Measurements from ENCODE around the gene APOBEC2. TPM values are rescaled to one million over a fixed set of nuclear protein-coding genes. Genes with fewer than 3 reads are reported as not detected.

Gene APOBEC2
- total RNA-seq, 2 experiments from 2014 or later = not detected

GRCh38 chr6:41097467-41098090, 44.6 kb downstream of the APOBEC2 start:
- no peak for DNase-seq (ENCODE audit: low spot score)
- intact Hi-C loops (cut with micrococcal nuclease; ENCODE audit: unreplicated experiment) = no loop called here
- Histone ChIP-seq H3K36me3 (ENCODE audit: insufficient read depth, low read length) (peaks cover 95% of the 10 kb centered on the region), H3K4me1 (ENCODE audit: insufficient read depth, low read length, poor library complexity, severe bottlenecking) (no peaks in the 10 kb centered on the region), H3K9me3 (ENCODE audit: low read length) (no peaks in the 10 kb centered on the region), H3K9me2 (ENCODE audit: insufficient read depth, low read length) (no peaks in the 10 kb centered on the region), H3K79me2 (ENCODE audit: insufficient read depth, low read depth, low read length) (no peaks in the 10 kb centered on the region), H3K4me2 (ENCODE audit: low read length) (no peak overlapping the region), H3K27ac (ENCODE audit: low read depth, low read length, poor library complexity, severe bottlenecking) (no peak overlapping the region), H2AFZ (ENCODE audit: low read length) (no peak overlapping the region), H3K4me3 (ENCODE audit: low read depth, low read length, poor library complexity, severe bottlenecking) (no peak overlapping the region), H4K20me1 (ENCODE audit: insufficient read depth, low read length) (peaks cover 3% of the 10 kb centered on the region)
- POLR2A ChIA-PET = no interaction called here
- CTCF ChIA-PET (ENCODE audit: unreplicated experiment) = no interaction called here
- no TSS peak for BruUV-seq (replicated peaks)
- TF ChIP-seq CTCF (conservative IDR thresholded peaks at IDR 0.05; ENCODE audit: low read length) (no peak), EZH2phosphoT487 (IDR thresholded peaks at IDR 0.05; ENCODE audit: borderline replicate concordance, low read depth, low read length) (no peak)

GRCh38 chr6:41098366-41098765, 45.4 kb downstream of the APOBEC2 start:
- Histone ChIP-seq H3K36me3 (ENCODE audit: insufficient read depth, low read length) (peaks cover 87% of the 10 kb centered on the region), H3K9me2 (ENCODE audit: insufficient read depth, low read length) (no peaks in the 10 kb centered on the region), H3K4me1 (ENCODE audit: insufficient read depth, low read length, poor library complexity, severe bottlenecking) (no peaks in the 10 kb centered on the region), H3K4me2 (ENCODE audit: low read length) (no peak overlapping the region), H3K4me3 (ENCODE audit: low read depth, low read length, poor library complexity, severe bottlenecking) (no peak overlapping the region), H3K79me2 (ENCODE audit: insufficient read depth, low read depth, low read length) (no peaks in the 10 kb centered on the region), H4K20me1 (ENCODE audit: insufficient read depth, low read length) (no peaks in the 10 kb centered on the region; the same call in 1 of the 2 replicates), H3K9me3 (ENCODE audit: low read length) (no peaks in the 10 kb centered on the region), H2AFZ (ENCODE audit: low read length) (no peak overlapping the region), H3K27ac (ENCODE audit: low read depth, low read length, poor library complexity, severe bottlenecking) (no peak overlapping the region)
- TSS peak; percentile 45 for BruUV-seq (replicated peaks)
- ChIA-PET POLR2A (interaction anchor here (1.0 kb wide), 1 partner anchor 26 kb away, joined by 3 read pairs; the partner anchor contains the start of gene OARD1), CTCF (ENCODE audit: unreplicated experiment) (no interaction called here)
- no peak for TF ChIP-seq EZH2phosphoT487 (IDR thresholded peaks at IDR 0.05; ENCODE audit: borderline replicate concordance, low read depth, low read length)
- TF ChIP-seq CTCF (conservative IDR thresholded peaks at IDR 0.05; ENCODE audit: low read length) = no peak
- DNase-seq (ENCODE audit: low spot score) = no peak
- intact Hi-C loops (cut with micrococcal nuclease; ENCODE audit: unreplicated experiment) = no loop called here

- Histone ChIP-seq H2AFZ (ENCODE audit: low read length) (no peak overlapping the region), H3K4me2 (ENCODE audit: low read length) (no peak overlapping the region), H3K9me3 (ENCODE audit: low read length) (no peaks in the 10 kb centered on the region), H3K9me2 (ENCODE audit: insufficient read depth, low read length) (no peaks in the 10 kb centered on the region), H3K4me1 (ENCODE audit: insufficient read depth, low read length, poor library complexity, severe bottlenecking) (no peaks in the 10 kb centered on the region), H4K20me1 (ENCODE audit: insufficient read depth, low read length) (no peaks in the 10 kb centered on the region; the same call in 1 of the 2 replicates), H3K4me3 (ENCODE audit: low read depth, low read length, poor library complexity, severe bottlenecking) (no peak overlapping the region), H3K79me2 (ENCODE audit: insufficient read depth, low read depth, low read length) (no peaks in the 10 kb centered on the region), H3K27ac (ENCODE audit: low read depth, low read length, poor library complexity, severe bottlenecking) (no peak overlapping the region), H3K36me3 (ENCODE audit: insufficient read depth, low read length) (peaks cover 69% of the 10 kb centered on the region)
- POLR2A ChIA-PET = no interaction called here
- TF ChIP-seq EZH2phosphoT487 (IDR thresholded peaks at IDR 0.05; ENCODE audit: borderline replicate concordance, low read depth, low read length) = no peak
- TF ChIP-seq CTCF (conservative IDR thresholded peaks at IDR 0.05; ENCODE audit: low read length) = no peak
- CTCF ChIA-PET (ENCODE audit: unreplicated experiment) = no interaction called here
- no TSS peak for BruUV-seq (replicated peaks)
- no peak for DNase-seq (ENCODE audit: low spot score)
- intact Hi-C loops (cut with micrococcal nuclease; ENCODE audit: unreplicated experiment) = no loop called here
These were observed 47.9 kb downstream of the APOBEC2 start for GRCh38 chr6:41100871-41101287.
